ENCODE results near the gene CNIH1. TPM values are rescaled to one million over a fixed set of nuclear protein-coding genes. Genes with fewer than 3 reads are reported as not detected.

The CNIH1 gene
- total and polyA plus RNA-seq, 2 of the 13 experiments (the other 11 are each of a cell fraction or from before 2014, with no cell fraction given): 166 to 421 TPM

- TF ChIP-seq ZBED4 (CRISPR knock-in tag; IDR thresholded peaks at IDR 0.05; ENCODE audit: borderline replicate concordance): no peak
- TF ChIP-seq HNRNPLL (IDR thresholded peaks at IDR 0.05; ENCODE audit: low read depth, low read length, poor library complexity, severe bottlenecking): no peak
- TF ChIP-seq CREBL2 (CRISPR knock-in tag; IDR thresholded peaks at IDR 0.05; ENCODE audit: borderline replicate concordance): no peak
- TF ChIP-seq NR2F6 (IDR thresholded peaks at IDR 0.05): no peak
- no peak for TF ChIP-seq NR2F6 (CRISPR knock-in tag; IDR thresholded peaks at IDR 0.05)
- TF ChIP-seq ZNF33A (CRISPR knock-in tag; IDR thresholded peaks at IDR 0.05; ENCODE audit: borderline replicate concordance): no peak
- TF ChIP-seq ZFYVE20 (CRISPR knock-in tag; IDR thresholded peaks at IDR 0.05; ENCODE audit: borderline replicate concordance, low read depth): no peak
- TF ChIP-seq TOPORS (CRISPR knock-in tag; IDR thresholded peaks at IDR 0.05): no peak
- no peak for TF ChIP-seq ATAD3A (CRISPR knock-in tag; IDR thresholded peaks at IDR 0.05)
- no peak for TF ChIP-seq ZNF563 (CRISPR knock-in tag; IDR thresholded peaks at IDR 0.05)
- TF ChIP-seq SP4 (CRISPR knock-in tag; IDR thresholded peaks at IDR 0.05): no peak
- TF ChIP-seq ZMAT3 (CRISPR knock-in tag; conservative IDR thresholded peaks at IDR 0.05): no peak
These were observed 45.5 kb downstream of the CNIH1 start (continued) for GRCh38 chr14:54395716-54396115.

Data from HepG2 (cell line).